Measurements from ENCODE around the gene GRID2. TPM values are rescaled to one million over a fixed set of nuclear protein-coding genes. Genes with fewer than 3 reads are reported as not detected.

Gene GRID2
- total RNA-seq, 1 donor from 2014 or later, result 1.3 TPM

DNA sequence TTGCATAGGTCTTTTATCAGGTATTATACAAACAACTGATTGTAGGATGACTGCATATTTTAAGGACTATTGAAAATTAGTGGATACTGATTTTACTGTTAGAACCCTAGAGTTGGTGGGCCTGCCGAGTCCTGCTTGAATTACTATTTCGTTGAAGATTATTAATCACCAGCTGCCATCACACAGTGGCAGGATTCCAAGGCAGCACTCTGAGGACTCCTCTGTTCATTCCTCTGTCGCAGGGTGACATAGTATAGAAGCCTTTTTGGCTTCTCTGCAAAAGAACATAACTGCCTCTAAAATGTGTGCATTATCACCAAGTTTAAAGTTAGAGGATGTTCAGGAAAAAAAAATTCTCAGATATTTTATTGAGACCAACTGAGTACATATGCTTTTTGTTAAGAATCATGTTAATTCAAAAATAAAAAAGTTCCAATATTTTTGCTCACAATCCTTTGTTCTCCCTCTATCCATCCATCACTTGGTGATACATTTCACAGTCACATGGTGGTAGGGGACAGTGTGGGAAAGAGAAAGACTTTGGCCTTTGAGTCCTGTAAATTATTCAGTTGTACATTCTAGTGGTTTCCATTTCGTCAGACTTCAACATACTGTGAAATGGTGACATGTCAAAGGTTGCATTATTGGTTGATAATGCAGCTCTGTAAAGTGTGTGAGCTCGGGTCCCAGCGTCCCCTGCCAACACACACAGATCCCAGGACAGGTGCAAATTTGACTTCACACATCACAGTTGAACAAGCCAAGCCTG lies 332.5 kb downstream of the GRID2 start:
- Mint-ChIP-seq H3K27me3 (ENCODE audit: low read depth) (no peaks in the 10 kb centered on the region), H3K27ac (ENCODE audit: unreplicated experiment) (no peak overlapping the region), H3K4me3 (no peak overlapping the region), H3K4me1 (no peaks in the 10 kb centered on the region), H3K36me3 (ENCODE audit: low read depth) (no peaks in the 10 kb centered on the region), H3K9me3 (no peaks in the 10 kb centered on the region)
- TF ChIP-seq, protein P1, sequence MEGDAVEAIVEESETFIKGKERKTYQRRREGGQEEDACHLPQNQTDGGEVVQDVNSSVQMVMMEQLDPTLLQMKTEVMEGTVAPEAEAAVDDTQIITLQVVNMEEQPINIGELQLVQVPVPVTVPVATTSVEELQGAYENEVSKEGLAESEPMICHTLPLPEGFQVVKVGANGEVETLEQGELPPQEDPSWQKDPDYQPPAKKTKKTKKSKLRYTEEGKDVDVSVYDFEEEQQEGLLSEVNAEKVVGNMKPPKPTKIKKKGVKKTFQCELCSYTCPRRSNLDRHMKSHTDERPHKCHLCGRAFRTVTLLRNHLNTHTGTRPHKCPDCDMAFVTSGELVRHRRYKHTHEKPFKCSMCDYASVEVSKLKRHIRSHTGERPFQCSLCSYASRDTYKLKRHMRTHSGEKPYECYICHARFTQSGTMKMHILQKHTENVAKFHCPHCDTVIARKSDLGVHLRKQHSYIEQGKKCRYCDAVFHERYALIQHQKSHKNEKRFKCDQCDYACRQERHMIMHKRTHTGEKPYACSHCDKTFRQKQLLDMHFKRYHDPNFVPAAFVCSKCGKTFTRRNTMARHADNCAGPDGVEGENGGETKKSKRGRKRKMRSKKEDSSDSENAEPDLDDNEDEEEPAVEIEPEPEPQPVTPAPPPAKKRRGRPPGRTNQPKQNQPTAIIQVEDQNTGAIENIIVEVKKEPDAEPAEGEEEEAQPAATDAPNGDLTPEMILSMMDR (conservative IDR thresholded peaks at IDR 0.05), result no peak
- no peak for DNase-seq (ENCODE audit: low read depth, low spot score)

DNA sequence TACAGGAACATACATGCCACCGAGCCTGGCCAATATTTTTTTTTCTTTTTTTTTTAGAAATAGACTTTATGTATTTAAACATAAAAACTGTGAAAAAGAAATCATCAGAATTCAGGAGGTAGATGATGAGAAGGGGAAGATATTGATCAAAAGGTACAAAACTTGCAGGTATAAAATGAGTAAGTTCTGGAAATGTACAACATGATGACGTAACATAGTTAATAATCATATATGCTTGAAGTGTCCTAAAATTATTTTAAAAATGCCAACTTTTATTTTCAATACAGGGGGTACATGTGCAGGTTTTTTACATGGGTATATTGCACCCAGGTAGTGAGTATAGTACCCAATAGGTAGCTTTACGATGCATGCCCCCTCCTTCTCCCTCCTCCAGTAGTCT lies 337.6 kb downstream of the GRID2 start:
- TF ChIP-seq, protein P1 (conservative IDR thresholded peaks at IDR 0.05), result no peak
- Mint-ChIP-seq H3K27ac (ENCODE audit: unreplicated experiment) (no peak overlapping the region), H3K9me3 (no peaks in the 10 kb centered on the region), H3K4me1 (no peaks in the 10 kb centered on the region), H3K4me3 (no peak overlapping the region), H3K36me3 (ENCODE audit: low read depth) (no peaks in the 10 kb centered on the region), H3K27me3 (ENCODE audit: low read depth) (no peaks in the 10 kb centered on the region)
- DNase-seq (ENCODE audit: low read depth, low spot score), result no peak

DNA sequence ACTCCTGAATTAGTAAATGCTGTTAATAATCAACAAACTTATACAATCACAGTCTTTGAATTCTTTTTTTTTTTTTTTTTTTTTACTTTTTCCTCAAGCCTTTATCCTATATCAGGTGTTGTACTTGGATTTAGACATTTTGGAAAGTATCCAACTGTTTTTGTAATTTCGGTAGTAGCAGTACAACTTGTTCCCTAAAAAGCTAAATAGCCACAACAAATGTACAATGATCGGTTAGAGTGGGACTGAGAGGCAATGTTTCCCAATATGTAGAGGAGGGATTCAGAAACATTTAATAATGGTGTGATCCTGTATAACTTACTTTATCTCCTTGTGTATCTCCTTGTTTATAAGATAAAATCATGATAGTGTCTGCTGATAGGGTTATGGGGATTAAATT lies 343.1 kb downstream of the GRID2 start:
- H3K27ac Mint-ChIP-seq (ENCODE audit: unreplicated experiment), result no peak overlapping the region
- H3K4me3 Mint-ChIP-seq, result no peak overlapping the region
- no peaks in the 10 kb centered on the region for H3K27me3 Mint-ChIP-seq (ENCODE audit: low read depth)
- no peaks in the 10 kb centered on the region for H3K9me3 Mint-ChIP-seq
- TF ChIP-seq, protein P1 (conservative IDR thresholded peaks at IDR 0.05), result no peak
- no peaks in the 10 kb centered on the region for H3K4me1 Mint-ChIP-seq
- DNase-seq (ENCODE audit: low read depth, low spot score), result no peak
- H3K36me3 Mint-ChIP-seq (ENCODE audit: low read depth), result no peaks in the 10 kb centered on the region

DNA sequence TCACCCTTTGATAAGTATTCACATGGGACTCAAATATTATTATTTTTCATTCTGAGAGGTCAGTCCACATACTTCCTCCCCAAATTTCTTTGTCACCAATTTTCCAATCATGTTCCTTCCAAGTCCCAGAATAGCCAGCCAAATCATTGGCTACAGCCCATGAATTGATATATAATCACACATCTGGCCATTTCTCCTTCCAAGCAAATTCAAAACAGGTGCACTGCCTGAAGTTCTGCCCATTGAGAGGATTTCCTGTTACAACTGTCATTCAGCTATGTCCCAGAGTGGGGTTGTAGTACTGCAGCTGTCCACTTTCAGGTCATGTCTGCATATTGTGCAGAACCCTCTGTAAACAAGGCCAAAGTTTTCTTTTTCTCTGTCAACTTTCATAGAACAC lies 347.8 kb downstream of the GRID2 start:
- TF ChIP-seq, protein P1 (conservative IDR thresholded peaks at IDR 0.05), result no peak
- no peak overlapping the region for H3K27ac Mint-ChIP-seq (ENCODE audit: unreplicated experiment)
- peaks cover 2% of the 10 kb centered on the region for H3K9me3 Mint-ChIP-seq
- no peak overlapping the region for H3K4me3 Mint-ChIP-seq
- no peaks in the 10 kb centered on the region for H3K4me1 Mint-ChIP-seq
- H3K27me3 Mint-ChIP-seq (ENCODE audit: low read depth), result no peaks in the 10 kb centered on the region
- DNase-seq (ENCODE audit: low read depth, low spot score), result no peak
- no peaks in the 10 kb centered on the region for H3K36me3 Mint-ChIP-seq (ENCODE audit: low read depth)

DNA sequence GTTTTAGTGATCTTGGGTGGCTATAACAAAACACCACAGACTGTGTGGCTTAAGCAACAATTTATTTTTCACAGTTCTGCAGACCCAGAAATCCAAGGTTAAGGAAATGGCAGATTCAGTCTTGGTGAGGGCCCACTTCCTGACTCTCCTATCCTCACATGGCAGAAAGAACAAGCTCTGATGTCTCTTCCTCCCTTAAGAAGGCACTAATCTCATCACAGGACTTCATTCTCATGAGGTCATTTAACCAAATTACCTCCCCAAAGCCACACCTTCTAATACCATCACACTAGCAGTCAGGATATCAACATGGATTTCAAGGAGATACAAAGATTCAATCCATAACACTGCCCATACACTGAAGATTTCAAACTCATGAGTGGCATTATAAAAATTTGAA lies 350.3 kb downstream of the GRID2 start:
- H3K4me1 Mint-ChIP-seq, result peaks cover 3% of the 10 kb centered on the region
- TF ChIP-seq, protein P1 (conservative IDR thresholded peaks at IDR 0.05), result no peak
- DNase-seq (ENCODE audit: low read depth, low spot score), result no peak
- peaks cover 2% of the 10 kb centered on the region for H3K9me3 Mint-ChIP-seq
- H3K36me3 Mint-ChIP-seq (ENCODE audit: low read depth), result no peaks in the 10 kb centered on the region
- no peak overlapping the region for H3K4me3 Mint-ChIP-seq
- no peaks in the 10 kb centered on the region for H3K27me3 Mint-ChIP-seq (ENCODE audit: low read depth)
- H3K27ac Mint-ChIP-seq (ENCODE audit: unreplicated experiment), result no peak overlapping the region

All from neural crest cell (in vitro differentiated cells).